Memory B cell (primary cell): ENCODE results near the gene LTV1.
"Not testable (repeated sequence)": the region's sequence is repeated elsewhere in the genome, so short reads cannot be mapped to it uniquely, and the experiment has no call there.

Experiments used
- ATAC-seq: fragments of 150-1000 bp; cut with Tn5 transposase; 2 replicates; pipeline ENCODE4 v1.10.0; 2021; ENCODE audit warnings: low read depth, mild to moderate bottlenecking, moderate library complexity
- DNase-seq, 2 donors: peaks; one replicate each; pipeline ENCODE4 v3.0.0; 2022; ENCODE audit warnings: low spot score in 2 of 2
- H3K27ac Mint-ChIP-seq: one replicate; pipeline ENCODE4 v1.8.0; 2022; ENCODE audit warnings: mild to moderate bottlenecking, moderate library complexity, mixed read lengths
- H3K27me3 Mint-ChIP-seq: one replicate; pipeline ENCODE4 v1.8.0; 2022; ENCODE audit warnings: mixed read lengths
- H3K36me3 Mint-ChIP-seq: one replicate; pipeline ENCODE4 v1.8.0; 2022; ENCODE audit warnings: mild to moderate bottlenecking, mixed read lengths
- H3K4me1 Mint-ChIP-seq: one replicate; pipeline ENCODE4 v1.8.0; 2022; ENCODE audit warnings: mixed read lengths
- H3K4me3 Mint-ChIP-seq: one replicate; pipeline ENCODE4 v1.8.0; 2022; ENCODE audit warnings: mild to moderate bottlenecking, moderate library complexity, mixed read lengths
- H3K9me3 Mint-ChIP-seq: one replicate; pipeline ENCODE4 v1.8.0; 2022; ENCODE audit warnings: mixed read lengths

The LTV1 gene

DNA sequence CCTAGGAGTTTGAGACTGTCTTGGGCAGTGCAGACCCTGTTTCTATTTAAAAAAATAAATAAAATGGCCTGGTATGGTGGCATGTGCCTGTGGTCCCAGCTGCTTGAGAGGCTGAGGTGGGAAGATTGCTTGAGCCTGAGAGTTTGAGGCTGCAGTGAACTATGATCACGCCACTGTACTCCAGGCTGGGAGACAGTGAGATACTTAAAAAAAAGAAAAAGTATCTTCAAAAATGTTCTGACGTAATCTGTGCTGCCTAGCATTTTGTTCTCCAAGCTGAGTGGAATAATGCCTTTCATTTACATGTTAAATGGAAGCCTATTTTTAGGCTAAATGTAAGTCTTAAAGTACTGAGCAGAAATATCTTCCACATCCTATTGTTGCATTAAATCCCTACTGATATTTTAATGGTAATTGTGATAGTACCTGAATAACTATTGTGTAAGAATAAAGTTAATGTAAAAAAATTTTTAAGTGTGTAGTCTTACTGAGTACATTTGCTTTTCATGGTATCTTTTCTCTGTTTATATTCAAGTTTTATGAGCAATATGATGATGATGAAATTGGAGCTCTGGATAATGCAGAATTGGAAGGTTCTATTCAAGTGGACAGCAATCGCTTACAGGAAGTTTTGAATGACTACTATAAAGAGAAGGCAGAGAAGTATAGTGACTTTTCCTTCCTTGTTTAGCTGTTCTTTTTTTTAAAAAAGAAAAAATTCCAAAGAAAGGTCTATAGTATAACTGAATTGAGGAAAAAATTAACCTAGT is 16.9 kb downstream of the LTV1 start:
- Mint-ChIP-seq H3K4me1 (peaks cover 1% of the 10 kb centered on the region), H3K4me3 (no peak overlapping the region), H3K36me3 (peaks cover 57% of the 10 kb centered on the region), H3K27me3 (no peaks in the 10 kb centered on the region), H3K27ac (no peak overlapping the region), H3K9me3 (peaks cover 1% of the 10 kb centered on the region)
- ATAC-seq (no peak), DNase-seq (no peak)

DNA sequence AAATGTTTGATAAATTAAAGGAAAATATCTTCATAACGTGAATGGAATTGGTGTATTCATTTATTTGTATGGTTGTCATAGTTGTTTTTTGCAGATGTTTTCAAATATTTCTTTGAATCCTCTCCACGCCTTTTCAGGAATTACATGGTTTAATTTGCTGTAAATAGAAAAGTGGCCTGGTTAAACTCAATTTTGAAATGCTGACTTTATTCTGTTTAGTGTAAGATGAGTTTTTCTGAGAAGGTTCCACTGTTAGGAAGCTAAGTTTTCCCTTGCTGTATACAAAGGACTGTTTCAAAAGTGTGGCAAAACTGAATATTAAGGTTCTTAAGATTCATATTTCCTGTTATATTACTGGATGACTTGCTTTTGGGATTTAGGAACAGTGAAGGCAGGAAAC is 20.6 kb downstream of the LTV1 start:
- H3K27me3 Mint-ChIP-seq = no peaks in the 10 kb centered on the region
- no peak overlapping the region for H3K4me3 Mint-ChIP-seq
- no peaks in the 10 kb centered on the region for H3K4me1 Mint-ChIP-seq
- peaks cover 32% of the 10 kb centered on the region for H3K36me3 Mint-ChIP-seq
- peaks cover 3% of the 10 kb centered on the region for H3K9me3 Mint-ChIP-seq
- ATAC-seq (no peak), DNase-seq (no peak)
- H3K27ac Mint-ChIP-seq = no peak overlapping the region

DNA sequence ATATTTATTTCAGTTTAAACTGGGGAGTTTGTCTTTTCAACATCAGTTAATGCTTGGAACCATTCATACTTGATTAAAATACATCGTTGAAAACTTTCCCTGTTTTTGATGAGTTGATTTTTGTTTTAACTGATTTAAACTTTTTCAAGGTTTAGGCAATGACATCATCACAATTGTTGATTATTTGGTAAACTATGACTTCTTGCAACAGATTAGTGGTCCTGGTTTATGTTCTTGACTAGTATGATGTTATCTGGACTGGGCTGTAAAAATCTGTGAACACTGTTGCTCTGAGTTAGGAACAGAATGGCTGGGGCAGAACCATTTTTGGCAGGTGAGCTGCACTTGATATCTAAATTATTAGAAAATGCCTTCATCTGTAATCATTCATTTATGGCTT is 21.1 kb downstream of the LTV1 start, which contains the start of gene ZC2HC1B:
Gene ZC2HC1B (plus strand): TSS at position 241 of the 400 bp plus-strand sequence. CDS start 66 bp downstream, at position 307.
- no peaks in the 10 kb centered on the region for H3K27me3 Mint-ChIP-seq
- H3K9me3 Mint-ChIP-seq = peaks cover 3% of the 10 kb centered on the region
- no peak within 1 kb of the TSS for H3K4me3 Mint-ChIP-seq
- no peak for ATAC-seq
- H3K27ac Mint-ChIP-seq = no peak within 1 kb of the TSS
- peaks cover 28% of the 10 kb centered on the region for H3K36me3 Mint-ChIP-seq
- DNase-seq = no peak
- no peaks in the 10 kb centered on the region for H3K4me1 Mint-ChIP-seq

DNA sequence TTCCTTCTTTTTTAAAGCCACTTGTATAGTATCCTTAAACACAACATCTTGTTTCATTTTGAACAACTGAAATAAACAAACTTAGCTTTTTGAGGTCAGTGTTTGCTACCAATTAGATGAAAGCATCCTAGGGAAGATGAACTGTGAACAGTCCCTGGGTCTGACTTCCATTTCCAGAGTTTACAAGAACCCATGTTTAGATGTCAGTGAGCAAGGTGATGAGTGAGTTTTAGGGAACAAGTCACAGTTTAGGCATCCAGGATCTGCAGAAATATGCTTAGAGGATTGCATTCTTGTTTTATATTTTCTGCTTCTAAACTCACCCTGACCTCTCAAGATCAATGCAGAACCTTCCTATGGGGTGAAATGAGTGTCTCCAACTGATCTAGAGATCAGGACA is 24.1 kb downstream of the LTV1 start:
- H3K4me1 Mint-ChIP-seq = no peaks in the 10 kb centered on the region
- ATAC-seq (no peak), DNase-seq (no peak)
- H3K36me3 Mint-ChIP-seq = peaks cover 19% of the 10 kb centered on the region
- H3K27ac Mint-ChIP-seq = no peak overlapping the region
- no peak overlapping the region for H3K4me3 Mint-ChIP-seq
- peaks cover 3% of the 10 kb centered on the region for H3K9me3 Mint-ChIP-seq
- H3K27me3 Mint-ChIP-seq = no peaks in the 10 kb centered on the region

DNA sequence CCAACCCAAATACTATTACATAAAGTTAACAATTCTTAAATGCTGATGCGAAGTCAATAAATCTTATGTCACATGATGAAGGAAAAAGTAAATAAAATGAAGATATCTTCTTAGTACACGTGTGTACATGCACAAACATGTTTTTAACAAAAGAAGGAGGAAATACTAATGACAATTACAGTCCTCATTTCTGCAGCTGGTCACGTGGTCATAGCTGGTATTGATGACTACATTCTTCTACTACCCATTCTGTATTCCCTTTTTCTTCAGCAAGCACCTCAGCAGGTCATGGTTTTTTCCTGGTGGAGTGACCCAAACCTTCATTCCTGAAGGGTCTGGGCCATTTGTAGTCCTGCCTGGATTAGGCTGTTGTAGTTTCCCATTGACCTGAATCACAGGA is 25.7 kb downstream of the LTV1 start:
- not testable (repeated sequence) for H3K4me3 Mint-ChIP-seq, ATAC-seq, H3K4me1 Mint-ChIP-seq, DNase-seq, H3K27ac Mint-ChIP-seq, H3K27me3 Mint-ChIP-seq, H3K9me3 Mint-ChIP-seq
- peaks cover 13% of the 10 kb centered on the region for H3K36me3 Mint-ChIP-seq

DNA sequence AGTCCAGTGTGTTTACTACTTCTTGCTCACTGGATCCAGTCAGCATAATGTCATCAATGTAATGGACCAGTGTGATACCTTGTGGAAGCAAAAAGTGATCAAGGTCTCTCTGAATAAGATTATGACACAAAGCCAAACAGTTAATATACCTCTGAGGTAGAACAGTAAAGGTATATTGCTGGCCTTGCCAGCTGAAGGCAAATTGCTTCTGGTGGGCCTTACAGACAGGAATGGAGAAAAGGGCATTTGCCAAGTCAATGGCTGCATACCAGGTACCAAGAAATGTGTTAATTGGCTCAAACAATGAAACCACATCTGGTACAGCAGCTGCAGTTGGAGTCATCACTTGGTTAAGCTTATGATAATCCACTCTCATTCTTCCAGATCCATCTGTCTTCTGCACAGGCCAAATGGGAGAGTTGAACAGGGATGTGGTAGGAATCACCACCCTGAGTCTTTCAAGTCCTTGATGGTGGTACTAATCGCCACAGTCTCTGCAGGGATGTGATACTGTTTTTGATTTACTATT is 28.1 kb downstream of the LTV1 start:
- not testable (repeated sequence) for H3K9me3 Mint-ChIP-seq, H3K27me3 Mint-ChIP-seq, H3K27ac Mint-ChIP-seq, H3K4me1 Mint-ChIP-seq, H3K4me3 Mint-ChIP-seq, DNase-seq, H3K36me3 Mint-ChIP-seq, ATAC-seq

DNA sequence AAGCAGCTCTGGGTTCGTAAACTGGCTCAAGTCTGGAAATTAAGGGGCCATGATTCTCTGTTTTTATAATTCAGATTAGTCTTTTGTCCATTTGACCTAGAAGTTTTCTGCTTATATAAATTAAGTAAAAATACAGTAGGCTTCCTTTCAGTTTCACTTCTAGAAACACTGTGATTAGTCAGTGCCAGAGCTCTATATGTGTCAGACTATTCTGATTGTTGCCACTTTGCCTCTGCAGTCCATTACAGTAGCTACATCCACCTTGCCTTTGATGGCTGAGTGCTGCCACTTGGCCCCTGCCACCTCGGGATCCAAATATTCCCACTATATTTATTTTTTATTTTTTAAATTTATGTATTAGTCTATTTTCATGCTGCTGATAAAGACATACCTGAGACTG is 29.1 kb downstream of the LTV1 start:
- Mint-ChIP-seq H3K36me3 (peaks cover 8% of the 10 kb centered on the region), H3K4me1 (peaks cover 2% of the 10 kb centered on the region), H3K27me3 (no peaks in the 10 kb centered on the region), H3K9me3 (peaks cover 6% of the 10 kb centered on the region), H3K4me3 (no peak overlapping the region), H3K27ac (peak overlapping the region; percentile 78)
- ATAC-seq = no peak
- no peak for DNase-seq

DNA sequence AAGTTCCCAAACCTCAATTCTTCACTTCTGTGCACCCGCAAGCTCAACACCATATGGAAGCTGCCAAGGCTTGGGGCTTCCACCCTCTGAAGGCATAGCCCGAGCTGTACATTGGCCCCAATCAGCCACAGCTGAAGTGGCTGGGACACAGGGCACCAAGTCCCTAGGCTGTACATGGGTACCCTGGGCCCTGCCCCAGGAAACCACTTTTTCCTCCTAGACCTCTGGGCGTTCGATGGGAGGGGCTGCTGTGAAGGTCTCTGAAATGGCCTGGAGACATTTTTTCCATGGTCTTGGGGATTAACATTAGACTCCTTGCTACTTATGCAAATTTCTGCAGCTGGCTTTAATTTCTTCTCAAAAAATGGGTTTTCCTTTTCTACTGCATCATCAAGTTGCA is 30.5 kb downstream of the LTV1 start:
- not testable (repeated sequence) for H3K4me3 Mint-ChIP-seq, H3K36me3 Mint-ChIP-seq, DNase-seq, ATAC-seq, H3K9me3 Mint-ChIP-seq, H3K27me3 Mint-ChIP-seq, H3K4me1 Mint-ChIP-seq, H3K27ac Mint-ChIP-seq

DNA sequence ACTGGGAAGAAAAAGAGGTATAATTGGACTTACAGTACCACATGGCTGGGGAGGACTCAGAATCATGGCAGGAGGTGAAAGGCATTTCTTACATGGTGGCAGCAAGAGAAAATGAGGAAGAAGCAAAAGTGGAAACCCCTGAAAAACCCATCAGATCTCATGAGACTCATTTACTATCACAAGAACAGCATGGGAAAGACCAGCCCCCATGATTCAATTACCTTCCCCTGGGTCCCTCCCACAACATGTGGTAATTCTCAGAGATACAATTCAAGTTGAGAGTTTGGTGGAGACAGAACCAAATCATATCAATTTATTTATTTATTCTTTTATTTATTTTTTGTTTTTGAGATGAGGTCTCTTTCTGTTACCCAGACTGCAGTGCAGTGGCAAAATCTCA is 31.4 kb downstream of the LTV1 start:
- not testable (repeated sequence) for ATAC-seq, H3K36me3 Mint-ChIP-seq, H3K4me3 Mint-ChIP-seq, H3K27ac Mint-ChIP-seq, DNase-seq, H3K9me3 Mint-ChIP-seq, H3K27me3 Mint-ChIP-seq, H3K4me1 Mint-ChIP-seq

DNA sequence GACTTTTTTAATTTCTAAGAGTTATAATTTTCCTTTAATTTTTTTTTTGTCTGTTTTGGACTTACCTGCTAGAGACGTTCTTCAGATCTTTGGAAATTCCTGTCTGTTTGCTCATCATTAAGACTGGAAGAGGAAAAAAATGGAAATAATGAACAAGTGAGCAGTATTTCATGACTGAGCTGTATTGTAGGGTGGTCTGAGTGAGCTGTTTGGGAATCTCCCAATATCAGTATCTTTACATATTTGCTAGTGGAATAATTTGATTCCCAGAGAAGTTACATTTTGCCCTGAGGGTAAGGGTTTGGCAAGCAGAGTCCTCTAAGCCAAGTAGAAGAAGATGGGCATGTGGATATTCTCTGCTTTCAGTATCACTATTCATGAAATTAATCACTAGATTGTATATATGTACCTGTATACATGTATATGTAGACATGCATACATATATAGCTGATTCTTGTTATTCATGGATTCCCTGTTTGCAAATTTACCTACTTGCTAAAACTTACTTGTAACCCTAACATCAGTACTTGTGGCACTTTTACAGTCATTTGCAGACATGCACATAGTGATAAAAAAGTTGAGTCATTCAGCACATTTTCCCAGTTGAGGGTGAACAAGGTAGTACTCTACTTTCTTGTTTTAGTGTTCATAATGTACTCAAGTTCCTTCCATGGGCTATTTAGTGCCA is 34.6 kb downstream of the LTV1 start:
- ATAC-seq (no peak), DNase-seq (no peak)
- no peak overlapping the region for H3K27ac Mint-ChIP-seq
- H3K36me3 Mint-ChIP-seq = peaks cover 9% of the 10 kb centered on the region
- no peaks in the 10 kb centered on the region for H3K4me1 Mint-ChIP-seq
- H3K4me3 Mint-ChIP-seq = no peak overlapping the region
- H3K27me3 Mint-ChIP-seq = no peaks in the 10 kb centered on the region
- peaks cover 3% of the 10 kb centered on the region for H3K9me3 Mint-ChIP-seq

DNA sequence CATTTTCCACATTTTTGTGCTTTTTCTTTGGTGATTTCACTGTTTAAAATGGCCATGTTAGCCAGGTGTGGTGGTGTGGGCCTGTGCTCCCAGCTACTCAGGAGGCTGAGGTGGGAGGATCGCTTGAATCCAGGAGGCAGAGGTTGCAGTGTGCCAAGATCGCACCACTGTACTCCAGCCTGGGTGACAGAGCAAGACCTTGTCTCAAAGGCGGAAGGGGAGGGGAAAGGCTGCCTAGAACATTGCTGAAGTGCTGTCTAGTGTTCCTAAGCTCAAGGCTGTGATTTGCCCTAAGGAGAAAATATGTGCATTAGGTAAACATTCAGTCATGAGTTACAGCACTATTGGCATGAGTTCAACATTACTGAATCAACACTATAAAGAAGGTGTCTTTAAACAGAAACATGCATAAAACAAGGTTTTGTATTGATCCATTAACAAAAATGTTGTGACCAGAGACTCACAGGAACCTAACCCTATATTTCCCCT is 35.2 kb downstream of the LTV1 start:
- Mint-ChIP-seq H3K27me3 (no peaks in the 10 kb centered on the region), H3K4me1 (no peaks in the 10 kb centered on the region), H3K27ac (no peak overlapping the region), H3K9me3 (peaks cover 3% of the 10 kb centered on the region), H3K36me3 (peaks cover 9% of the 10 kb centered on the region), H3K4me3 (no peak overlapping the region)
- ATAC-seq (no peak), DNase-seq (no peak)

DNA sequence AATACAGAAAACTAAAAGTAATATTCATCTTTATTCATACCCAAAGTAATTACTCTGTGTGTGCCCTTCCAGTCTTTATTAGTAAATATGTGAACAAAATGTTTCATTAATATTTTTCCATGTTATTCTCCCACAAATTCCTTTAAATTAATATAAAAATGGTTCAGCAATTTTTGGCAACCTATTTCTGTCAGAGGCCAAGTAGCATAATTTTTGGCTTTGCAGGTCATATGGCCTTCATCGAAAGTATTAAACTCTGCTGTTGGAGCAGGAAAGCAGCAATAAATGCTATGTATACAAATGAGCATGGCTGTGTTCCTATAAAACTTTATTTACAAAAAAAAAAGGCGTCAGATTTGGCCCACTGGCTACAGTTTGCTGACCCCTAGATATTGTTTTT is 37.3 kb downstream of the LTV1 start:
- Mint-ChIP-seq H3K27ac (no peak overlapping the region), H3K36me3 (peaks cover 5% of the 10 kb centered on the region), H3K4me1 (no peaks in the 10 kb centered on the region), H3K9me3 (peaks cover 2% of the 10 kb centered on the region), H3K27me3 (no peaks in the 10 kb centered on the region), H3K4me3 (no peak overlapping the region)
- DNase-seq = no peak
- ATAC-seq = no peak

DNA sequence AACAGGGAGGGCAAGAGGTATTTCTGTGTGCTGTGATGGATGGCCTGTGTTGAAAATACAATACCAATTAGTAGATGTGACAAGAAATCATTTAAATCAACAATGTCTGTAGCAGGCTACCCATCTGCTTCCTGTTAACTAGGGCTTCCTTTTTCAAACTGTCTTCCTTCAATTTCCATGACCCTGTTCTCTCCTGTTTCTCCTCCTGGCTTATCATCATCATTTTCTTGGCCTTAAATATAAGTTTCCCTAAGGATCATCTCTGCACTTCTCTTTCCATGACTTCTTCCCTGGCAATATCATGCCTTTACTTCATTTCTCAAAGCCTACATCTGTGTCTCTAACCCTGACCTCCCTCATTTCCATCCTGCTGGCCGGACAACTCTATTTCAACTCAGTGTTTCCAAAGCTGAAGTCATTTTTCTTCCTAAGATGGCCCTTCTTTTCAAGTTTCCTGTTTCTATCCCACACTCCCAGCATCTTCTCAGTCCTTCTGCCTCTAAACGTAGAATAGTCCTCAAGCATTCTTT is 39.3 kb downstream of the LTV1 start:
- Mint-ChIP-seq H3K36me3 (peaks cover 3% of the 10 kb centered on the region), H3K4me3 (no peak overlapping the region), H3K27me3 (no peaks in the 10 kb centered on the region), H3K4me1 (no peaks in the 10 kb centered on the region), H3K27ac (no peak overlapping the region), H3K9me3 (no peaks in the 10 kb centered on the region)
- DNase-seq (no peak), ATAC-seq (no peak)

DNA sequence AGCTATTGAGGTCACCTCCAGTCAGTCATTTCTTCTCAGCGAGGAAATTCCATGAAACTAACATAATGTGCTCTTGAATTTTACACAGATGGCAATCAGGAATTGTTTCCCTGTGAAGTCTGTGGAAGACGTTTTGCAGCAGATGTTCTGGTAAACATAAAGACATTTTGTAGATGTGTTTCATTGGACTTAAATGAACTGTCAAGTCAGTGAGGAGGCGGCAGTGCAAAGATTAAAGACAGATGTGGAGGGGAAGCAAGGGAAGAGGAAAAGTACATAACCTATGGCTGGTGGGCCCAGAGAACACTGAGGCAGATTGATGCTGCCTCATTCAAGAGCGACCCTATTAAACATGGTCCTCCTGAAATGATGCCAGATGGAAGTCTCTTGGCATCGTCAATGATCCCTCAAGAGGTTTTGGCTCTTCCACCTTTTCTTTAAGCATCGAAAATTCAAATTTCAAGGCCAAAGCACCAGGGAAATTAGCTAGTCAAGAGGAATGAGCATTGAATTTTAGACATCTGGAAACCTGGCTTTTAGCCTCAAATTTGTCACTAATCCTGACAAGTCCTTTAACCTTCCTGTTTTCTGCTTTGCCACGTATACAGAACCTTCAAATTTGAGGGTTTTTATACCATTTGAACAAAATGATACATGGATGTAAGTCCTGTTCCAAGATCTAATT is 41.2 kb downstream of the LTV1 start:
- no peaks in the 10 kb centered on the region for H3K4me1 Mint-ChIP-seq
- no peak overlapping the region for H3K27ac Mint-ChIP-seq
- peaks cover 1% of the 10 kb centered on the region for H3K9me3 Mint-ChIP-seq
- H3K27me3 Mint-ChIP-seq = no peaks in the 10 kb centered on the region
- no peak overlapping the region for H3K4me3 Mint-ChIP-seq
- ATAC-seq = no peak
- H3K36me3 Mint-ChIP-seq = no peaks in the 10 kb centered on the region
- no peak for DNase-seq
